Neuron (in vitro differentiated cells): ENCODE data around the gene RBMS2.
"Not testable (repeated sequence)": the region's sequence is repeated elsewhere in the genome, so short reads cannot be mapped to it uniquely, and the experiment has no call there.

ENCODE experiments used
- H2AFZ ChIP-seq: one replicate; pipeline ENCODE4 v1.6.1; 2013; ENCODE audit warnings: low read depth, mild to moderate bottlenecking, inconsistent platforms, low read length, moderate library complexity
- H3K27me3 ChIP-seq: one replicate; pipeline ENCODE4 v1.6.1; 2013; ENCODE audit warnings: low read length; ENCODE audit not compliant: insufficient read depth
- H3K36me3 ChIP-seq: one replicate; pipeline ENCODE4 v1.6.1; 2013; ENCODE audit warnings: low read length; ENCODE audit not compliant: insufficient read depth
- H3K4me1 ChIP-seq: one replicate; pipeline ENCODE4 v1.6.1; 2013; ENCODE audit warnings: low read length; ENCODE audit not compliant: insufficient read depth
- H3K4me3 ChIP-seq: 2 replicates; pipeline ENCODE4 v1.5.1; 2013; ENCODE audit warnings: mild to moderate bottlenecking, low read length, moderate library complexity
- H3K9me3 ChIP-seq: one replicate; pipeline ENCODE4 v1.6.1; 2013; ENCODE audit warnings: low read length

RBMS2 gene

GRCh38 chr12:56494106-56494415 lies 27.6 kb upstream of the RBMS2 start:
- H3K9me3 ChIP-seq, H3K27me3 ChIP-seq, H3K4me3 ChIP-seq, H2AFZ ChIP-seq, H3K36me3 ChIP-seq: not testable (repeated sequence)
- H3K4me1 ChIP-seq, result peaks cover 11% of the 10 kb centered on the region

GRCh38 chr12:56494481-56494880 lies 27.1 kb upstream of the RBMS2 start:
- H3K36me3 ChIP-seq, H2AFZ ChIP-seq, H3K27me3 ChIP-seq, H3K9me3 ChIP-seq, H3K4me3 ChIP-seq: not testable (repeated sequence)
- peaks cover 11% of the 10 kb centered on the region for H3K4me1 ChIP-seq

GRCh38 chr12:56496704-56497103 lies 24.9 kb upstream of the RBMS2 start:
- not testable (repeated sequence) for H3K36me3 ChIP-seq, H3K9me3 ChIP-seq, H3K4me3 ChIP-seq, H3K27me3 ChIP-seq, H2AFZ ChIP-seq
- H3K4me1 ChIP-seq, result peaks cover 11% of the 10 kb centered on the region

- not testable (repeated sequence) for H3K36me3 ChIP-seq, H3K27me3 ChIP-seq, H3K4me3 ChIP-seq
These were observed 23.3 kb upstream of the RBMS2 start for GRCh38 chr12:56498126-56498902.

GRCh38 chr12:56499452-56499851 lies 22.2 kb upstream of the RBMS2 start:
- H3K4me1 ChIP-seq, result peaks cover 11% of the 10 kb centered on the region
- not testable (repeated sequence) for H2AFZ ChIP-seq, H3K27me3 ChIP-seq, H3K36me3 ChIP-seq, H3K9me3 ChIP-seq, H3K4me3 ChIP-seq

More at GRCh38 chr12:56498126-56498902, 23.3 kb upstream of the RBMS2 start:
- H3K4me1 ChIP-seq, result peaks cover 11% of the 10 kb centered on the region
- H3K9me3 ChIP-seq, H2AFZ ChIP-seq: not testable (repeated sequence)

- peaks cover 11% of the 10 kb centered on the region for H3K4me1 ChIP-seq
- not testable (repeated sequence) for H3K36me3 ChIP-seq, H3K9me3 ChIP-seq, H2AFZ ChIP-seq, H3K4me3 ChIP-seq, H3K27me3 ChIP-seq
These were observed 21.7 kb upstream of the RBMS2 start for GRCh38 chr12:56499879-56500278.

- Histone ChIP-seq H3K4me3 (no peak overlapping the region), H3K36me3 (no peaks in the 10 kb centered on the region), H3K4me1 (no peaks in the 10 kb centered on the region), H3K27me3 (no peaks in the 10 kb centered on the region), H3K9me3 (no peaks in the 10 kb centered on the region), H2AFZ (no peak overlapping the region)
These were observed 10.8 kb upstream of the RBMS2 start for GRCh38 chr12:56510786-56511185.

- not testable (repeated sequence) for H3K4me3 ChIP-seq, H2AFZ ChIP-seq, H3K36me3 ChIP-seq, H3K27me3 ChIP-seq, H3K9me3 ChIP-seq, H3K4me1 ChIP-seq
These were observed 7.7 kb upstream of the RBMS2 start for GRCh38 chr12:56514014-56514318.

GRCh38 chr12:56517854-56518253 lies 3.8 kb upstream of the RBMS2 start:
- Histone ChIP-seq H2AFZ (no peak overlapping the region), H3K4me3 (no peak overlapping the region), H3K27me3 (no peaks in the 10 kb centered on the region), H3K36me3 (no peaks in the 10 kb centered on the region), H3K9me3 (no peaks in the 10 kb centered on the region), H3K4me1 (peaks cover 2% of the 10 kb centered on the region)

- Histone ChIP-seq H3K9me3 (no peaks in the 10 kb centered on the region), H2AFZ (no peak overlapping the region), H3K27me3 (no peaks in the 10 kb centered on the region), H3K36me3 (no peaks in the 10 kb centered on the region), H3K4me3 (no peak overlapping the region), H3K4me1 (peaks cover 6% of the 10 kb centered on the region)
These were observed 3.0 kb upstream of the RBMS2 start for GRCh38 chr12:56518570-56518969.

GRCh38 chr12:56520048-56520447 lies 1.6 kb upstream of the RBMS2 start:
- Histone ChIP-seq H3K27me3 (no peaks in the 10 kb centered on the region), H3K4me1 (peaks cover 6% of the 10 kb centered on the region), H3K9me3 (no peaks in the 10 kb centered on the region), H3K36me3 (no peaks in the 10 kb centered on the region), H2AFZ (no peak overlapping the region), H3K4me3 (no peak overlapping the region)

GRCh38 chr12:56520506-56520905 lies 1.1 kb upstream of the RBMS2 start:
- Histone ChIP-seq H3K4me3 (no peak overlapping the region), H3K36me3 (no peaks in the 10 kb centered on the region), H3K4me1 (peaks cover 6% of the 10 kb centered on the region), H3K9me3 (no peaks in the 10 kb centered on the region), H3K27me3 (no peaks in the 10 kb centered on the region), H2AFZ (no peak overlapping the region)

GRCh38 chr12:56521209-56521589 lies 421 bp upstream of the RBMS2 start:
- Histone ChIP-seq H3K36me3 (no peaks in the 10 kb centered on the region), H3K4me3 (peak overlapping the region; percentile 99)

GRCh38 chr12:56522411-56523193 lies 982 bp downstream of the RBMS2 start:
- Histone ChIP-seq H3K9me3 (no peaks in the 10 kb centered on the region), H3K4me1 (peaks cover 10% of the 10 kb centered on the region), H3K36me3 (no peaks in the 10 kb centered on the region), H3K4me3 (peak overlapping the region; percentile 99), H2AFZ (peak overlapping the region; percentile 95), H3K27me3 (no peaks in the 10 kb centered on the region)

More at GRCh38 chr12:56521209-56521589, 421 bp upstream of the RBMS2 start:
- H3K4me1 ChIP-seq, result peaks cover 6% of the 10 kb centered on the region
- no peaks in the 10 kb centered on the region for H3K9me3 ChIP-seq
- peak overlapping the region; percentile 72 for H2AFZ ChIP-seq
- H3K27me3 ChIP-seq, result no peaks in the 10 kb centered on the region
